CD8-positive, alpha-beta memory T cell (primary cell): Measurements from ENCODE around the gene STK38L. TPM values are rescaled to one million over a fixed set of nuclear protein-coding genes. Genes with fewer than 3 reads are reported as not detected.

ENCODE experiments used
- CTCF ChIA-PET: fragments of 350-600 bp; sonication (Branson Sonifier 250); formaldehyde crosslinking; loops from one replicate; lab custom pipeline; 2021; ENCODE audit warnings: antibody characterized with exemption; lab: Charles Lee
- POLR2A ChIA-PET: fragments of 350-600 bp; sonication (Branson Sonifier 250); formaldehyde crosslinking; loops from one replicate; lab custom pipeline; 2021; ENCODE audit warnings: antibody characterized with exemption; lab: Charles Lee
- DNase-seq, 5 donors: peaks; one replicate each; pipeline versions ENCODE4 v3.0.0 to v3.0.0-alpha.2; 2020 to 2022; ENCODE audit warnings: mixed read lengths in 1 of 5
- H3K27ac ChIP-seq: one replicate; pipeline ENCODE4 v1.7.0; 2013; ENCODE audit warnings: low read depth, mild to moderate bottlenecking, low read length, moderate library complexity
- H3K27me3 ChIP-seq: 2 replicates; pipeline ENCODE4 v1.7.0; 2013; ENCODE audit warnings: low read length, mild to moderate bottlenecking; ENCODE audit not compliant: insufficient read depth, poor library complexity, severe bottlenecking
- H3K36me3 ChIP-seq: 2 replicates; pipeline ENCODE4 v1.7.0; 2013; ENCODE audit warnings: mild to moderate bottlenecking, low read length, moderate library complexity; ENCODE audit not compliant: insufficient read depth
- H3K4me1 ChIP-seq: 2 replicates; pipeline ENCODE4 v1.7.0; 2013; ENCODE audit warnings: mild to moderate bottlenecking, low read length, moderate library complexity; ENCODE audit not compliant: insufficient read depth
- H3K4me3 ChIP-seq: 2 replicates; pipeline ENCODE4 v1.7.0; 2013; ENCODE audit warnings: mild to moderate bottlenecking, low read length
- H3K9me3 ChIP-seq: 2 replicates; pipeline ENCODE4 v1.7.0; 2013; ENCODE audit warnings: mild to moderate bottlenecking, low read length
- H3K27ac Mint-ChIP-seq, 8 donors: one replicate each; pipeline ENCODE4 v1.8.0; 2020 to 2021; ENCODE audit warnings: mixed read lengths in 8 of 8, mild to moderate bottlenecking in 6 of 8, inconsistent platforms in 3 of 8, moderate library complexity in 3 of 8
- H3K27me3 Mint-ChIP-seq, 2 donors: one replicate each; pipeline ENCODE4 v1.8.0; 2020 to 2021; ENCODE audit warnings: mixed read lengths in 2 of 2, mild to moderate bottlenecking in 1 of 2, moderate library complexity in 1 of 2
- H3K36me3 Mint-ChIP-seq, 3 donors: one replicate each; pipeline ENCODE4 v1.8.0; 2020 to 2021; ENCODE audit warnings: mixed read lengths in 3 of 3, inconsistent platforms in 1 of 3, mild to moderate bottlenecking in 1 of 3
- H3K4me1 Mint-ChIP-seq, 3 donors: one replicate each; pipeline ENCODE4 v1.8.0; 2020 to 2021; ENCODE audit warnings: mixed read lengths in 3 of 3, inconsistent platforms in 1 of 3, mild to moderate bottlenecking in 1 of 3
- H3K4me3 Mint-ChIP-seq, 7 donors: one replicate each; pipeline ENCODE4 v1.8.0; 2020 to 2021; ENCODE audit warnings: mixed read lengths in 7 of 7, mild to moderate bottlenecking in 6 of 7, moderate library complexity in 4 of 7, inconsistent platforms in 2 of 7
- H3K9me3 Mint-ChIP-seq, 5 donors: one replicate each; pipeline ENCODE4 v1.8.0; 2020 to 2022; ENCODE audit warnings: mixed read lengths in 5 of 5, mild to moderate bottlenecking in 3 of 5, moderate library complexity in 2 of 5, inconsistent platforms in 1 of 5
- polyA plus RNA-seq: library from polyadenylated mRNA; unstranded; fragments of 300-500 nt; fragmentation: Illumina TruSeq; gene quantifications from one replicate; pipeline ENCODE4 v1.2.3, GENCODE V29; 2021
- total RNA-seq, 2 experiments: library from RNA; stranded (reverse); gene quantifications; one replicate each; pipeline ENCODE4 v1.2.3, GENCODE V29; 2021

Gene STK38L
- total and polyA plus RNA-seq, 3 experiments from 2014 or later = 7.1 to 27.7 (median 23.1) TPM

DNA sequence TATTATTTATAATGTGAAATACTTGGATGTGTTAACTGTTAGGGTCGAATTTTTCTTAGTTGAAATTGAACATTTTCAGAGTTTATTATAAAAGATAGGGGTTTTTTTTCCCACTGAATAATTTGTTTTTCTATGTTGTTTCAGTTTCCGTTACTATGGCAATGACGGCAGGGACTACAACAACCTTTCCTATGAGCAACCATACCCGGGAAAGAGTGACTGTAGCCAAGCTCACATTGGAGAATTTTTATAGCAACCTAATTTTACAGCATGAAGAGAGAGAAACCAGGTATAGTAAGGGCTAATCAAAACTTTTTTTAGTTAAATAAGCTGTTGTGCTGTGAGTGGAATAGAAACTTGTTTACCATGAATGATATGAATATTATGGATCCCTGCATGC is 53.5 kb downstream of the STK38L start:
- ChIA-PET CTCF (interaction anchor here (1.1 kb wide), 1 partner anchor 9 kb away, joined by 3 read pairs; no protein-coding TSS in a partner anchor), POLR2A (no interaction called here)
- Mint-ChIP-seq H3K9me3 (no peaks in the 10 kb centered on the region), H3K27ac (peak overlapping the region in 1 of 8 donors; percentile 42), H3K4me3 (no peak overlapping the region), H3K27me3 (peaks cover 0 to 1% of the 10 kb centered on the region in 2 donors), H3K36me3 (peaks cover 0 to 38% (median 11%) of the 10 kb centered on the region in 3 donors), H3K4me1 (no peaks in the 10 kb centered on the region)
- H3K4me3 ChIP-seq = no peak overlapping the region
- no peak overlapping the region for H3K27ac ChIP-seq
- DNase-seq = no peak
- no peaks in the 10 kb centered on the region for H3K4me1 ChIP-seq
- no peaks in the 10 kb centered on the region for H3K9me3 ChIP-seq
- no peaks in the 10 kb centered on the region for H3K36me3 ChIP-seq
- H3K27me3 ChIP-seq = no peaks in the 10 kb centered on the region

DNA sequence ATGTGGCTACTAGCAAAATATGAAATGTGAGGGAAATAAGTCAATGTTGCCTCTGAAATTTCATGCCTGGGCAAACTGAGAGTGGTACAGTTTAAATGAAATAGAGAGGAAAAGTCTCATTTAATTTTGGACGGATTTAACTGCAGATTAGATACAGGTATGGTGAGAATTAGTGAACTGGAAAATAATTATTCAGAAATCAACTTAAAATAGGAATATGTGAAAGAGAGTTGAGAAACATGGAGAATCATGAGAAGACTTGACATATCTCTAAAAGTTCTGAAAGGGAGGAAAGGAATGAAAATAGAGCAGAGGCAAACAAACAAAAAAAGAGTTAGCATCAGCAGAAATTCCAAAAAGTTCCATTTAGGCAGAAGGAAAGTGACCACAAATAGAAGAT is 55.0 kb downstream of the STK38L start:
- H3K27me3 ChIP-seq = no peaks in the 10 kb centered on the region
- ChIA-PET CTCF (no interaction called here), POLR2A (no interaction called here)
- Mint-ChIP-seq H3K4me3 (no peak overlapping the region), H3K4me1 (no peaks in the 10 kb centered on the region), H3K36me3 (peaks cover 0 to 46% (median 13%) of the 10 kb centered on the region in 3 donors), H3K27ac (peak overlapping the region in 2 of 8 donors; percentile 30 to 43), H3K9me3 (no peaks in the 10 kb centered on the region), H3K27me3 (peaks cover 0 to 1% of the 10 kb centered on the region in 2 donors)
- DNase-seq = no peak
- H3K4me1 ChIP-seq = no peaks in the 10 kb centered on the region
- no peak overlapping the region for H3K4me3 ChIP-seq
- H3K27ac ChIP-seq = no peak overlapping the region
- no peaks in the 10 kb centered on the region for H3K36me3 ChIP-seq
- no peaks in the 10 kb centered on the region for H3K9me3 ChIP-seq

DNA sequence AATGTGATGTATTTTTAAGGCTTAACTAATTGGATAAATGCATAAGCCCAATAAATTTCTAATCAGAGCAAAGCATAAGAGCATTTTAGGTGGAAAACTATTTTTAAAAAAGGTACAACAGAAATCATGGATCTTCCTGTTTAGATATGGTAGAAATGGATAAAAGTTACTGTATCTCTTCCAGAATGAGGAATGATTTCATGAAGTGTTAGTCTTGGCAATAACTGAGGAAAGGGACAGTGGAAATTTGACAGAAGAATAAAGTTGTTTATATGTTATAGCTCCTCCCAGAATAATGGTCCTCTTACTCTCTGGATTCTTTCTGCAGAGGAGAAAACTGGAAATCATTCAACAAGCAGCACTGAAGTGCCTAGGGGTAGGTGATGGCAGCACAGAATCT is 56.1 kb downstream of the STK38L start:
- no peak overlapping the region for H3K4me3 Mint-ChIP-seq
- Histone ChIP-seq H3K27ac (no peak overlapping the region), H3K27me3 (no peaks in the 10 kb centered on the region), H3K9me3 (no peaks in the 10 kb centered on the region), H3K4me3 (no peak overlapping the region), H3K4me1 (no peaks in the 10 kb centered on the region), H3K36me3 (no peaks in the 10 kb centered on the region)
- no peaks in the 10 kb centered on the region for H3K4me1 Mint-ChIP-seq
- CTCF ChIA-PET = no interaction called here
- DNase-seq = no peak
- H3K36me3 Mint-ChIP-seq = peaks cover 0 to 45% (median 13%) of the 10 kb centered on the region in 3 donors
- POLR2A ChIA-PET = no interaction called here
- H3K27me3 Mint-ChIP-seq = peaks cover 0 to 1% of the 10 kb centered on the region in 2 donors
- no peaks in the 10 kb centered on the region for H3K9me3 Mint-ChIP-seq
- H3K27ac Mint-ChIP-seq = peak overlapping the region in 3 of 8 donors; percentile 0 to 68 (median 17)

DNA sequence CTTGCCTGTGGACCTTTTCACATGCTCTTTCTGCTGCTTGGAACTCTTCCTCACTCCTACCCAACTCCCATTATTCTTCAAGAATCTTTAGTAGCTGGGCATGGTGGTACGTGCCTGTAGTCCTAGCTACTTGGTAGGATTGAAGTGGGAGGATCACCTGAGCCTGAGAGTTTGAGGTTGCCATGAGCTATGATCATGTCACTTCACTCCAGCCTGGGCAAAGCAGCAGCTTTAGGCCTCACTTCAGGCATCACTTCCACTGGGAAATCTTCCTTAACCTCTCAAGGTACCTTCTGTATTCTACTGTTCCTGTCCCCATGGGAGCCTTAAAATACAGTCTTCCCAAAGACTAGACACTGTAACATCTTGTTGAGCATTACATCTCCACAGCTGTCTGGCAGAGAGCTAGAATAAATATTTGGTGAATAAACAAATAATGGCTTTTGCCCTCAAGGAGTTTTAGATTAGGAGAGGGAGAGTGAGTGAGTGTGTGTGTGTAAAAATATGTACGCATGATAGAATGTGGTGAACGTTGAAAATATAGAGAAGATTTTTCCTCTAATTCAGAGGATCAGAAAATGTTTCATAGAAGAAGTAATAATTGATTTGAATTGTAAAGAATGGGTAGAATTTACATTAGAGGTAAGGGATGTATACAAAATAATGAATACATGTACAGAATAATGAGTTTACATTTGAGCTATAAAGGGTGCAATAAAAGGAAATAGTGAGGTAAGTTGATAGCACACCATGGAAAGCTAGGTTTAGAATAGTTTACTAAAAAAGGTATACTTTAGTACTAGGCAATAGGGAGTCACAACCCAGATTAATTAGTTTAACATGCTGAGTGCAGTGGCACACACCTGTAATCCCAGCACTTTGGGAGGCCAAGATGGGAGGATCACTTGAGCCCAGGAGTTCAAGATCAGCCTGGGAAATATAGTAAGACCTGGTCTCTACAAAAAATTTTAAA is 59.3 kb downstream of the STK38L start:
- Mint-ChIP-seq H3K36me3 (peaks cover 0 to 41% (median 11%) of the 10 kb centered on the region in 3 donors), H3K9me3 (no peaks in the 10 kb centered on the region), H3K27ac (peak overlapping the region in 3 of 8 donors; percentile 28 to 76 (median 29)), H3K4me1 (no peaks in the 10 kb centered on the region), H3K27me3 (peaks cover 0 to 1% of the 10 kb centered on the region in 2 donors), H3K4me3 (no peak overlapping the region)
- H3K27me3 ChIP-seq = no peaks in the 10 kb centered on the region
- ChIA-PET POLR2A (no interaction called here), CTCF (interaction anchor here (0.6 to 1.2 kb wide), 4 partner anchors 285 to 471 kb away, joined by 3 to 4 read pairs (median 3); partner anchors contain the start of gene TM7SF3)
- no peaks in the 10 kb centered on the region for H3K4me1 ChIP-seq
- H3K27ac ChIP-seq = no peak overlapping the region
- no peak for DNase-seq
- H3K9me3 ChIP-seq = no peaks in the 10 kb centered on the region
- no peak overlapping the region for H3K4me3 ChIP-seq
- no peaks in the 10 kb centered on the region for H3K36me3 ChIP-seq

DNA sequence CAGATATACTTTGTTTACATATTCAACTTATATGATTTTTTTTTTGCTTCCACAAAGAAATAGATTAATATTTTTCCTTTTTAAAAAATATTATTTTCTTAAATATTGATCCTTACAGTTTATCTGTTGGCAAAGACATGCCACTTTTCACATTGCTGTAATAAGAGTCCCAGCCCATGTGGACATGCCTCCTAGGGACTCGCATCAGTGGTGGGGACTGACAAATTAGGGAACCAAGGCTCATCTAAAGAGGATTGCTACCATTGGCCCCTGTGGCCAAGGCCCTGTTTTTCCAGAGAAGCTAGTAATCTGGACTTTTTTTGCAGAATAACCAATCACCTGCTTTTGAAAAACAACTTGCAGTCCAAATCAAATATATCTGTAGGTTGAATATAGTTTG is 60.8 kb downstream of the STK38L start:
- POLR2A ChIA-PET = no interaction called here
- peak overlapping the region in 2 of 8 donors; percentile 21 to 51 for H3K27ac Mint-ChIP-seq
- Histone ChIP-seq H3K4me1 (no peaks in the 10 kb centered on the region), H3K27me3 (no peaks in the 10 kb centered on the region), H3K36me3 (peaks cover 9% of the 10 kb centered on the region), H3K9me3 (no peaks in the 10 kb centered on the region), H3K27ac (no peak overlapping the region), H3K4me3 (no peak overlapping the region)
- H3K4me1 Mint-ChIP-seq = no peaks in the 10 kb centered on the region
- no peak overlapping the region for H3K4me3 Mint-ChIP-seq
- no peaks in the 10 kb centered on the region for H3K27me3 Mint-ChIP-seq
- H3K9me3 Mint-ChIP-seq = no peaks in the 10 kb centered on the region
- no peak for DNase-seq
- CTCF ChIA-PET = interaction anchor here (0.8 to 2.3 kb wide), 8 partner anchors 9 to 429 kb away, joined by 3 to 21 read pairs (median 4); partner anchors contain the start of gene MED21
- peaks cover 1 to 40% (median 3%) of the 10 kb centered on the region in 3 donors for H3K36me3 Mint-ChIP-seq

DNA sequence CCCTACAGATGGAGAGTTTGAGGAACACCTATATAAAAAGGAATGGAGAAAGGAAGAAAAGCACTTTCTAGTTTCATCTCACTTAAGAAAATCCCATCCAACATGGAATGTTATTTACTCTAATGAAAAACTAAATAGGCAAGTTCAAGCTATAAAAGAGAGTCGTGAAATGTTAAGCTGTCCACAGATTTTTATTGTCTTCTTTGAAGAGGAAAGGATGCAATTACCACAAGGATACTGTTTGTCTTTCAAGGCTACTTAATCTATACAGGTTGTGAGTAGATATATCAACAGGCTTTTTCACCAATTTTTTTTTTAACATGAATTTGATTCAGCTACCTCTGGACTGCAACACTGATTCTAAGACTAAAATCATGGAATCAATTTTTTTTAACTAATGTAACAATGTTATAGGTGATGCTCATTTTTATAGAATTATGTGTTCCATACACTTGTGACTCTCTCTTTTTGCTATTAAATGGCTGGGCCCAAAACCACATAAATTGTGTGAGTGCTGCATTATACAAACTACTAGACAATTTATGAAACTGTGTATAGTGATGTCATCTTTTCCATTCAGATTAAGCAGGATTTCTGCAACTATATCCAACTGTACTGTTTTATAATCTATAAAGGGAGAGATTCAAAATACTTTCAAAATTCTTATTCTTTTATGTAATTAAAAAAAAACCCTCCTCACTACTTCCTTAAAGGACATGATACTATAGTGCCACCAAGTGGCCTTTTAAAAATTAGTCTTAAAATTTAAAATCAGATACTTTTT is 61.8 kb downstream of the STK38L start:
- Mint-ChIP-seq H3K36me3 (peaks cover 4 to 41% (median 7%) of the 10 kb centered on the region in 3 donors), H3K27ac (peak overlapping the region in 3 of 8 donors; percentile 21 to 42 (median 40)), H3K4me1 (no peaks in the 10 kb centered on the region), H3K4me3 (no peak overlapping the region), H3K27me3 (no peaks in the 10 kb centered on the region), H3K9me3 (no peaks in the 10 kb centered on the region)
- ChIA-PET POLR2A (interaction anchor here (1.0 kb wide), 1 partner anchor 284 kb away, joined by 4 read pairs; the partner anchor contains the start of gene MED21), CTCF (interaction anchor here (0.6 to 2.3 kb wide), 18 partner anchors 9 to 473 kb away, joined by 3 to 21 read pairs (median 3); partner anchors contain the start of genes ITPR2, MED21, STK38L and TM7SF3)
- no peak overlapping the region for H3K4me3 ChIP-seq
- no peak overlapping the region for H3K27ac ChIP-seq
- no peaks in the 10 kb centered on the region for H3K9me3 ChIP-seq
- H3K27me3 ChIP-seq = no peaks in the 10 kb centered on the region
- DNase-seq = peak in 2 of 5 donors; percentile 11 to 37
- no peaks in the 10 kb centered on the region for H3K4me1 ChIP-seq
- peaks cover 13% of the 10 kb centered on the region for H3K36me3 ChIP-seq

DNA sequence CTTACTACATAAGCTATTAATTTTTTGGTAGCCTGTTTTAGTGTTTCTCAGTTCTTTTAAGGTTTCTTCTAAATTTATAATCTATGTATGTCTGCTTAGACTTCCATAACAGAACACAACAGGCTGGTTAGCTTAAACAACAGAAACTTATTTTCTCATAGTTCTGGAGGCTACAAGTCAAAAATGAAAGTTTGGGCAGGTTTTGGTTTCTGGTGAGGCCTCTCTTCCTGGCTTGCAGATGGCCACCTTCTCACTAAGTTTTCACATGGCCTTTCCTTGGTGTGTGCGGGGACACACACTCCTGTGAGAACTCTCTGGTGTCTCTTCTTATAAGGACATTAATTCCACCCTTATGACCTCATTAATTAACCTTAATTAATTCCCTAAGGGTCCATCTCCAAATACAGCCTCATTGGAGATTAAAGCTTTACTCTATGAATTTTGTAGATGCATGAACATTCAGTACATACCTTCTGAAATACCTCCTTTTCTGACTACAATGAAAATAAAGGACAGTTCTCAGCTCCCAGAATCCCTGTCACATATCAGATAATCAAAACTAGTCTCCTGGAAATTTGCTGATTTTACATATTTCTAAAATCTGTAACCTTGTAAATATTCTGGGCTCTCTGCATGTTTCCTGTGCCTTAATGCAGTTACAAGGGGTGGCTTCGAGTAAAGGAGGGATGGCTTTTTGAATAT is 65.4 kb downstream of the STK38L start:
- Histone ChIP-seq H3K27me3 (no peaks in the 10 kb centered on the region), H3K4me3 (no peak overlapping the region), H3K9me3 (no peaks in the 10 kb centered on the region), H3K4me1 (no peaks in the 10 kb centered on the region), H3K27ac (no peak overlapping the region), H3K36me3 (peaks cover 13% of the 10 kb centered on the region)
- Mint-ChIP-seq H3K4me1 (no peaks in the 10 kb centered on the region), H3K36me3 (peaks cover 4 to 46% (median 12%) of the 10 kb centered on the region in 3 donors), H3K9me3 (no peaks in the 10 kb centered on the region), H3K27ac (no peak overlapping the region), H3K27me3 (no peaks in the 10 kb centered on the region), H3K4me3 (no peak overlapping the region)
- ChIA-PET CTCF (no interaction called here), POLR2A (no interaction called here)
- DNase-seq = no peak
